ENCODE measurements around the gene CCDC97.

GRCh38 chr19:41311072-41311471 lies 1.1 kb downstream of the CCDC97 start:
- TF ChIP-seq CTCF (IDR thresholded peaks at IDR 0.05 in 2 of 3, conservative IDR thresholded peaks at IDR 0.05 in 1 of 3; ENCODE audit: borderline replicate concordance in 1 of 3, insufficient read depth in 1 of 3, low read depth in 2 of 3, low read length in 2 of 3) (no peak), POLR2AphosphoS5 (IDR thresholded peaks at IDR 0.05; ENCODE audit: low read depth, low read length) (no peak), POLR2A (IDR thresholded peaks at IDR 0.05; ENCODE audit: borderline replicate concordance, extremely low read depth, insufficient read depth, insufficient read length) (no peak), ATF3 (IDR thresholded peaks at IDR 0.05) (no peak), EZH2phosphoT487 (IDR thresholded peaks at IDR 0.05; ENCODE audit: borderline replicate concordance) (no peak), SP1 (IDR thresholded peaks at IDR 0.05; ENCODE audit: low read depth) (no peak), YY1 (IDR thresholded peaks at IDR 0.05; ENCODE audit: extremely low read depth, insufficient replicate concordance, low read depth, low read length) (no peak), EZH2 (IDR thresholded peaks at IDR 0.05) (no peak), ZNF274 (IDR thresholded peaks at IDR 0.05; ENCODE audit: low read depth, low read length) (no peak), SIN3A (IDR thresholded peaks at IDR 0.05; ENCODE audit: low read depth) (no peak), JUND (IDR thresholded peaks at IDR 0.05) (no peak), RAD21 (IDR thresholded peaks at IDR 0.05; ENCODE audit: low read depth) (no peak), ELF1 (IDR thresholded peaks at IDR 0.05; ENCODE audit: borderline replicate concordance, low read depth) (no peak)

Data from HCT116 (cell line).